ENCODE results near the gene PITPNC1.
"Not testable (repeated sequence)": the region's sequence is repeated elsewhere in the genome, so short reads cannot be mapped to it uniquely, and the experiment has no call there.

The PITPNC1 gene

DNA sequence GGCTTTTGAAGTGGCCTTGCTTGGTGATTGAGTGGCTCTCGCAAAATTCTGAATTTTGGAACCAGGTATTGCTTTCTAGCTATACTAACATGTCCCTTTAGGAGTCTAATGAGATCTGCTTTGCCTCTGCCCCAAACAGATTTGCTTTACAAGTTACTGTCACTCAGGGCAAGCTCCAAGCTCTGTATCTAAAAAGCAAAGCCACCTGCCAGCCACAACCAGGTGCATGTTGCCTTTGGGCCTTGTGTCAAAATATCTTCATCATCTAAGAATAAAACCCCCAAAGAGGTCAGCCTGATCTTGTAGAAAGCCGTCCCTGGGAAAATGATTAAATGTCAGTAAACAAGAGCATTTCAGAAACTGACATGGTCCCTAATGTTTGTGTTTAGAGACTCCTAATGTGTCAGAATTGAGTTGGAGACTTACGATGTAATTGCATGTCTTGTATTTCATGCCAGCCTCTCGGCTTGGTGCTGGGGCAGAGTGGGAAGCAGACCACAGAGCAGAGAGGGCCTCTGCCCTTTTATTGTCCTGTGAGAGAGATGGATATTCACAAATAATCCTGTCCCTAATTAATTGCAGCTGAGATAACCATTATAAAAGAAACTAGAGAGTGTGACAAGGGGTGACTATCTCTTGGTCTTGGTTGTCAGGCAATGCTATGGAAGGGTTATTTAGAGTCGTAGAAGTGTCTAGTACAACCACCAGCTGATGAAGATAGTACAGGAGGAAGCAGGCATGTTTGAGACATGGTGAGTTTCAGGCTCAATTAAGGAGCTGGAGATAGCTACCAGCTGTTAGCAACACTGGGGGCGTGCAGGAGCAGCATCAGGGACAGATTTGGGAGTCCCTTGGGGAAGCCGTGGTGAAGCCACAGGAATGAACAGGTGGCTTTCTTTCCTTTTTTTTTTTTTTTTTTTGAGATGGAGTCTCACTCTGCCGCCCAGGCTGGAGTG lies 90.7 kb downstream of the PITPNC1 start:
- peak; percentile 96 for DNase-seq

DNA sequence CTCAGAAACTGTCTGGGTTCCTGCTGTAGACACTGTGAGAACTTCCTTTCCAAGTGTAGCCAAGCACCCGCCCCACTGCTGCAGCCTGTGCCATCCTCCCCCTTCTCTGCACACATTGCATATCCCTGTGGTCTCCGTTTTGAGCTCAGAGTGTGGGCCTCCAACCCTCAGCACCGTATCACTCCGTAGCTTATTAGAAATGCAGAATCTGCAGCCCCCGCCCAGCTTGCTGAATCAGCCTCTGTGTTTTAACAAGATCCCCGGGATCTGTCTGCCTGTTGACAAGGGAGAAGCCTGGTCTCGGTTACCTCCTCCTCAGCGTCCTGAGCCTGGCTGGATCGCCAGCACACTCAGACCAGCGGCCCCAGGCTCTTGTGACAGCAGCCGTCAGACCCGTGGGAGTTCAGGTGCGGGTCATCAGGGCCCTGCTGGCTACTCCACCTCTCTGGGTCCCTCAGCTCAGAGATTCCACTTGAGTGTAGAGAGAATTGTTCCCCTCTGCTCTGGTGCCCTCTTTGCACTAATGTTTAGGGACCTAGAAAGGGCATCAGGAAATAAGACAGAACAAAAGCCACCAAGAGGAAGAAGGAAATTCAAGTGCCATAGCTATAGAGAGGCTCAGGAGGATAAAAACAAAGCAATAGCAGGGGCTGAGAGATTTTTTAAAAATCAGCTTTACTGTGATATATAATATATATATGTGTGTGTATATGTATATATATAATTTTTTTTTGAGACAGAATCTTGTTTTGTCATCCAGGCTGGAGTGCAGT lies 92.3 kb downstream of the PITPNC1 start:
- no peak for DNase-seq

DNA sequence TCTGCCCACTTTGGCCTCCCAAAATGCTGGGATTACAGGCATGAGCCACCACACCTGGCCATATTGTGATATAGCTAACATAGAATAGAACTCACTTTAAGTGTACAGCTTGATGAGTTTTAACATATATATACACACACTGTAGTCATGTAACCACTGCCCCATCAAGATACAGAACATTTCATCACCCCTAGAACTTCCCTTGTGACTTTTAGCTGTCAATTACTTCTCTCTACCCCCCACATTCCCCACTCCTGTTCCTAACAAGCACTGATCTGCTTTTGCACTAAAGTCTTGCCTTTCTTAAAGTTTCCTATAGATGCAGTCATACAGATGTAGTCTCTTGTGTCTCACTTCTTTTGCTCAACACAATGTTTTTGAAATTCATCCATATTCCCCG lies 93.1 kb downstream of the PITPNC1 start:
- DNase-seq: no peak

DNA sequence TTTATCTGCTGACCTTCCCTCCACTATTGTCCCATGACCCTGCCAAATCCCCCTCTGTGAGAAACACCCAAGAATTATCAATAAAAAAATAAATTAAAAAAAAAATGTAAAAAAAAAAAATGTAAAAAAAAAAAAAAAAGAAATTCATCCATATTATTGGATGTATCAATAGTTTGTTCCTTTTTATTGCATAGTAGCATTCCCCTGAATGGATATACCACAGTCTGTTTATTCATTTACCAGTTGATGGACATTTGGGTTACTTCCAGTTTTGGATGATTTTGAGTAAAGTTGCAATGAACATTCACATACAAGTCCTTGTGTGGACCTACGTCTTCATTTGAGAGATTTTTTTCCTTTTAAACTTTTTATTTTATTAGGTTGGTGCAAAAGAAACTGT lies 94.0 kb downstream of the PITPNC1 start:
- no peak for DNase-seq

DNA sequence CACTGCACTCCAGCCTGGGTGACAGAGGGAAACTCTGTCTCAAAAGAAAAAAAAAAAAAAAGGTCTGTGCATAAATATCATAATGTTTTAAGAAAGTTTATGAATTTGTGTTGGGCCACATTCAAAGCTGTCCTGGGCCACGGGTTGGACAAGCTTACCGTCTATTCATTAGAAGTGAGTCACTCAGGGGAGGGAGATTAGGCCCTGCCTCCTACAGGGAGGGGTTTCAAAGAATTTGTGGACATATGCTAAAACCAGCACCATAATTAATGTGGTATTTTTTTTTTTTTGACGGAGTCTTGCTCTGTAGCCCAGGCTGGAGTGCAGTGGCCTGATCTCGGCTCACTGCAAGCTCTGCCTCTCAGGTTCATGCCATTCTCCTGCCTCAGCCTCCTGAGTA lies 95.5 kb downstream of the PITPNC1 start:
- DNase-seq: not testable (repeated sequence)

DNA sequence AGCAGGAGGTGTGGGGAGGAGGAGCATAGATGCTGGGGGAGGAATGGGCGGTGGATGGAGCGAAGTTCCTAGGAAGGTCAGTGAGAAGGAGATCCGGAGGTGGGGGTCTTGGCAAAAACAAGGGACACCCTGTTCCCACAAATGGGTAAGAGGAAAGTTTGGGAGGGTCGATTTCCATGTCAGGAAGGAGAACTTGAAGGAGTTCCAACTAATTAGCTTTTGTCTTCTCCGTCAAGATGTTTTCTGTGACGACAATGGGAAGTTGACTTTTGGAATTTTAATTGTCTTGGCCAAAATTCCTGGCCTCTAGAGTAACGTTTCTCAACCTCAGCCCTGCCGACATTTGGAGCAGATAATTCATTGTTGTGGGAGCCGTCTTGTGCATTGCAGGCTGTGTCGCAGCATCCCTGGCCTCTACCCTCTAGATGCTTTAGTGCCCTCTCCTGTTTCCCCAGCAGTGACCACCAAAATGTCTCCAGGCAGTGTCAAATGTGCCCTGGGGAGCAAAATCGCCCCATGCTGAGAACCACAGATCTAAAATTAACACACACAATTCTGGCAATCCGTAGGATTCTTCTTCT lies 97.1 kb downstream of the PITPNC1 start:
- no peak for DNase-seq

DNA sequence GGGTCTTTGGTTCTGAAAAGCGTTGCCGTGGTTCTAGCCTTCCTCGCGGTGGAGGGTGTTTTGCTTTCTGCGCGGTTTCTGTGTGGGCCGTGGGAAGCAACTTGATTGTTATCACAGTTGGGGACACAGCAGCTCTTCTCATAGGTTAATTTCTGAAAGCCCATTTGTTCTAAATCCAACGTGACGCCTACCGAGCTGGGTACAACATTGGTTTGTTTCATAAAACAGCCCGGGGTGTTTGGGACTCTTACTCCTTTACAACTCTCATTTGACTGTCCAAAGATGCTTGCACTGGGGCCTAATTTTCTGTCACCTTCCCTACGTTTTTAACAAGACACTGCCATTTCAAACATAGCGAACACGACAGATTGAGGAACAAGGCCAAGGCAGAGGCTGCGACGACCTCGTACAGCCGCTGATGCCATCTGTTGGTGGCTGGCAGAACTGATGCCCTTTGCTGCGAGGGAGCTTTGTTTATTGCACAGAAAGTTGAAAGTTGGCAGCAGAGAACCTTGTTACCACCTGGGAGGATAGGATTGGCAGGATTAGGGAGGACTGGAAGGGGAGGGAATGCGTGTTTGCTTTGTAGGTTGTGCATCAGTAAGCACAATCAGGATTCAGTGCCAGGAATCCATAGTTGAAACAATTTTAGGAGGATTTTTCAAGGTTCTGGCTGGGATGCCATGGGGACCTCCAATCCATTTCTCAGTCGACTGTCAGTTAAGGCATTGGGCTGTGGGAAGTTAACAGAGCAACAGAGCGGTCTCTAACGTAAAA lies 98.3 kb downstream of the PITPNC1 start:
- peak; percentile 81 for DNase-seq

DNA sequence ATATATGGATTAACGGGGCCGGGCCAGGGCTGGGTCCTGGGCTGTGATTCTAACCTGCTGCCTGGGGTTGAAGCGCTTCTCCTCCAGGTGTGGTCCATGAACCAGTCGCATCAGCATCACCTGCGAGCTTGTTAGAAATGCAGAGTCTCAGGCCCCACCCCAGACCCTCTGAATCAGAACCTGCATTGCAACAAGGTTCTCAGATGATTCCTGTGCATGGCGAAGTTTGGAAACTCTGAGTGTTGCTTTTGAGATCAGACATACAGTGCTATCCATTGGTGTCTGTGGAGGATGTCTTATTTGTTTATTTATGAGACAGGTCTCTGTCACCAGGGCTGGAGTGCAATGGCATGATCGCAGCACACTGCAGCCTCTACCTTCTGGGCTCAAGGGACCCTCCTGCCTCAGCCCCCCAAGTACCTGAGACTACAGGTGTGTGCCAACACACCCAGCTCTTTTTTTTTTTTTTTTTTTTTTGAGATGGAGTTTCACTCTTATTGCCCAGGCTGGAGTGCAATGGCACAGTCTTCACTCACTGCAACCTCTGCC lies 99.8 kb downstream of the PITPNC1 start:
- no peak for DNase-seq

DNA sequence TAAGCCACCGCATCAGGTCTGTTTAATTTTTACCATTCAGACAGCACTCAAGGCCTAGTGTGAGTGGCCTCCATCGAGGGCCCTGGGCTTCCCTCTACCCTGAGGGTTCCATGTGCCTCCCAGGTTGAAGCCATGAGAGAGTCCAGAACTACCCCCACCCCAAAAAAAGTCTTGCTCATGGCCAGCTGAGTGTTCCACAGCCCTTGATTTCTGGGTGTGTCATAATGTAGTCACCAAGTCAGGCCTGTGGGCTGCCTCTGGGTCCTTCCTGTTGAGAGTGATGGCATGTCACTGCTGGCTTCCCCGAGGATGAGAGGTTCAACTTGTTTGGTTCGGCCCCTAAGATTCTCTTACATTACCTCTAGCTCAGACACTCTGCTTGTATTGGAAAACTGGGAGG lies 100.6 kb downstream of the PITPNC1 start:
- no peak for DNase-seq

DNA sequence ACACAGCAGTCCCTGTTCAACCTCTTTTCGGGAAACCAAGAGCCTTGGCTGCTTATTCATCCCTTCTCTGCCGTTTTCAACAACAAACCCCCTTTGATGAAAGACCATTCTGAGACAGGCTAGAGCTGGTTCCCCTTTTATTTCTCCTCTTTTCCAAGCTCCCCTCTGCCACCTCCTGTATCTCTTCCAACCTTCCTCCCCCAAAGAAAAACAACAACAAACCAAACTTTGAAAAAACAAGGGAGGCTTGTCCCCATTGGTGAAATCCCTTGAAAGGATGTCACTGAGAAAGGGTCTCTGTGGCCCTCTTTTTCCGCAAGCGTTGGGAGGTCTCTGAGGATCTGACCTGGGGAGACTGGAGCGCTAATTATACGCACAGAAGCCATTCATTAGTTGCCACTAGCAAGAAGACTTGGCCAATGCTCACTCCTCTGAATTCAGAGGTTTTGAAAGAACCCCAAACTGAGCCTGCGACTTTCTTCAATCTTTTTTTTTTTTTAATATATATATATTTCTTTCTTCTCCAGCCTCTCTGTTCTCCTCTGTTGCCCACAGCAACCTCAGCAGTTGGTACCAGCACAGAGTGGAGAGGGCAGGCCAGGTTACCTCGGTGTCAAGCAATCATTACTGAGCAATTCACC lies 101.4 kb downstream of the PITPNC1 start:
- no peak for DNase-seq

DNA sequence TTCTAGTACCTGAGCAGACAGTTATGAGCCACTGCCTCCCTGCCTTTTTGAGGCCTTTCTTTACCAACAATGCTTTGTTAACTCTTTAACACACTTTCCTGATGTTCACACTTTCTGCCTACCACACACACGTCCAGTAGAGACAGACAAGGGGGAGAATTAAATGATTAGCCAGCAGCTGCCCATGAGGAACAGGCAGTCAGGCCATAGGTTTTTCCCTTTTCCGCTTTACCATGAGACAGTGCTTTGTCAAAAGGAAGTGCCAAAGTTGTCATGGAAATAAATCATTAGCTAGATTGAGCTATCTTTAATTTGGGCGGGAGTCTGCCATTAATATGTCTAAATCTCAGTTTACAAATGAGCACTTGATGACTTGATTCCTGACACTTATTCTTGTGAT lies 102.1 kb downstream of the PITPNC1 start:
- no peak for DNase-seq

DNA sequence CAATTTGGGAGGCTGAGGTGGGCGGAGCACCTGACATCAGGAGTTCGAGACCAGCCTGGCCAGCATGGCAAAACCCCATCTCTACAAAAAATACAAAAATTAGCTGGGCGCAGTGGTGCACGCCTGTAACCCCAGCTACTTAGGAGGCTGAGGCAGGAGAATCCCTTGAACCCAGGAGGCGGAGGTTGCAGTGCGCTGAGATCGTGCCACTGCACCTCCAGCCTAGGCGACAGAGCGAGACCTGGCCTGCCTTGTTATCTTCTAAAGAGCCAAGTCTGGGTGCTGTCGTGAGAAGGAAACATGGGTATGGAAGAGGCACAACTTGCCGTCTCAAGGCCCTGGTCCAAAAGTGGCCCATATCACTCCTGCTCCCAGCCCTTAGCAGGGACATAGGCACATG lies 103.9 kb downstream of the PITPNC1 start:
- DNase-seq: not testable (repeated sequence)

DNA sequence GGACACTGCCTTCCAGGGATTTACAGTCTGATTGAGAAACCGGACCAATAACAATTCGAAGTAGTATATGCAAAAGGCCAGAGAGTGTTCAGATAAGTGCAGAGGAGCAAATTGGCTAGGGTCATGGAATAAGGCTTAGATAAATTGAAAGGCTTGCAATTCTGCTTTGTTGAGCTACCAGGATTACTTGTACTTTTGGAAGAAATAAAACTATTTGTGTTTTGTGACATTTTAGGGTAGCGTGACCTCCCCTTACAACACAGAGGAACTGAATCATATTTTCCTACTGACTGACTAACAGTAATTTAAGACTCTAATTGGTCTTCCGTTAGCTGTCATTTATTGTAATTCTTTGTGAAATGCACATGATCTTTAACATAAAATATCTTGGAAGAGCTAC lies 104.7 kb downstream of the PITPNC1 start:
- DNase-seq: no peak

DNA sequence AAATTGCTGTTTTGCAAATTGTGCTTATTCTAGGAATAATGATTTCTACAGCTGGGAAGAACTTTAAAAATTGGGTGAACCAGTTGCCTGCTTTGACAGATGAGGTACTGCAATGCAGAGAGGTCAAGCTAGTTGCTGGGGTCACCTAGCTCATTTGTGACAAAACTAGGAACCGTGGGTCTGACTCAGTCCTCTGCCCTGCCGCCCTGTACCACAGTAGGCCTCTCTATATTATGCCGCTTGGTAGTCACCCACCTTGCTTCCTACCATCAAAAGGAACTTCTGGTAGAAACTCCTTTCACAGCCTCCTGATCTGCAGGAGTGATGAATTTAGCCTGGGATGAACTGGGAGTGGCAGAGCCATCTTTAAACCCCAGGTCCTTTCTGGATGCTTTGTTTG lies 105.7 kb downstream of the PITPNC1 start:
- DNase-seq: no peak

DNA sequence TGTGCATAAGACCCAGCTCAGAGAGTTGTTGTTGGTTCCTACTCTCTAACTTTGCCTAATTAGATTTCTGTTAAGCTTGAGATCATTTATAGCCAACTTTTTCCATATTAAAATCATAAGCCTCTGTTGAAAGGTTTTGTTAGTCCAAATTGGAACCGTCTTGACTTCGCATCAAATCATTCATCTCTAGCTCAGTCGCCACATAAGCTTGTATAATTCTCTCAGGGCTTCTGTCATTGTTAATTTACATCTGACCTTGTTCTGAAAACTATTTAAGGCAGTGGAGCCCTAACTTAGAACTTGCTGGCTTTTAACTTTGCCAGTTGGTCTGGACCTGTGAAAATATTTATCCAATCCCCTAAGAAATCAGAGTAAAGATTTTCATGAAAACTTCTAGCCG lies 107.2 kb downstream of the PITPNC1 start:
- no peak for DNase-seq

DNA sequence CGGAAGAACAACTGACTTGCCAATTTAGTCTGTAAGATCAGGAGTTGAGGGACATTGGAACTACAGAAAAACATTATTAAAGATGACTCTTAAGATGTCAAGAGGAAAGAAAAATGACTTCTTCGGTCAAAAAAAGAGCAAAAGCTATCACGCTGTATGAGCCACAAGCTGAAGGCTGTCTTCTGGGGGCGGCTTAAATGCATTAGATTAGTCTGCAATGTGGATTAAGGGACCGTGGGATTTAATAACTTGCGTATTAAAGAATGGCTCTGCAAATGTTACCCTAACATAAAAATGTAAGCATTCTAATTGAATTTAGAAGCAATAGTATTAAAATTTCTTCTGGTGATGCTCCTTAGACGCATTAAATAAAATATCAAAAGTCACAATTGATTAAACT lies 108.6 kb downstream of the PITPNC1 start:
- no peak for DNase-seq

DNA sequence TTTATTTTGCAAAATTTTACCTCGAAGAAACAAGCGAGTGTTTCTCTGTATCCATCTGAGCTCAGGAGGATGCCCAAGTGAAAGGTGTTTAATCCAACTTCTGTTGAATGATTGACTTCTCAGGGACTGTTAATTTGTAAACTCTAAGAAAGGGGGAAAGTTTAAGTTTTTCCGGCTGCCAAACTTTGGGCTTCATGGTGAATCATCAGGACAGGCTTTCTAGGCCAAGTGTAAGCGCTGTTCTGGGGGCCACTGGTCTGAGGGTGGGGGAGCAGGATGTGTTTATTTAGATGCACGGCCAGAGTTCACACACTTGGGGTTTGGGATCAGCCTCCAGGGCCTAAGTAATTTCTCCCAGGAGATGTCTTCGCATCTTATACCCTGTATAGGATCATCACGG lies 110.4 kb downstream of the PITPNC1 start:
- DNase-seq: no peak

DNA sequence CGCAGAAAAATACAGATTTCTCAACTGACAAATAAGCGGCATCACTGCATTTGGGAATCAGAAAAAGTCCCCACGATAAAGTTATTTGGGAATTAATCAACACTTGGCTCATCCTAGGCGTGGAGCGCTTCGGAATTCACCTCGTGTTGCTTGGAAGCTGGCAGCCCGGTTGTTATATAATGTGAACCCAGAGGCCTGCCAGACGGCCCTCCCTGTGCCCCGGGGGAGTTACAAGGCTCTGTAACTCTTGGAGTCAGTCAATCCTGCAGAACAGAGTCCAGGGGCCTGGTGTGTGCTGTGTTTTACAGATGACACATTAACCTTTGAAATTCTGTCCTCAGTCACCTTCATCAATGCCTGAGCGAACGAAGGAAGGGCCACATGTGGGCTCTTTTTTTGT lies 111.1 kb downstream of the PITPNC1 start:
- DNase-seq: no peak

DNA sequence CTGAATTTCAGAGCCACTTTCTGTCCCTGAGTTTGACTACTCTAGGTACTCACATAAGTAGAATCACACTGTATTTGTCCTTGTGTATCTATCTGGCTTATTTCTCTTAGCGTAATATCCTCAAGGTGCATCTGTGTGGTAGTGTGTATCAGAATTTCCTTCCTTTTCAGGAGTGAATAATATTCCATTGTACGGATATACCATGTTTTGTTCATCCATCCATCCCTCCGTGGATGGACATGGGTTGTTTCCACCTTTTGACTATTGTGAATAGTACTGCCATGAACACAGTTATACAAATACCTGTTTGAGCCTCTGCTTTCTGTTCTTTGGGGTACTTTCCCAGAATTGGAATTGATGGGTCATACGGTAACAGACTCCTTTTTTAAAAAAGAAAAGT lies 111.7 kb downstream of the PITPNC1 start:
- DNase-seq: no peak

DNA sequence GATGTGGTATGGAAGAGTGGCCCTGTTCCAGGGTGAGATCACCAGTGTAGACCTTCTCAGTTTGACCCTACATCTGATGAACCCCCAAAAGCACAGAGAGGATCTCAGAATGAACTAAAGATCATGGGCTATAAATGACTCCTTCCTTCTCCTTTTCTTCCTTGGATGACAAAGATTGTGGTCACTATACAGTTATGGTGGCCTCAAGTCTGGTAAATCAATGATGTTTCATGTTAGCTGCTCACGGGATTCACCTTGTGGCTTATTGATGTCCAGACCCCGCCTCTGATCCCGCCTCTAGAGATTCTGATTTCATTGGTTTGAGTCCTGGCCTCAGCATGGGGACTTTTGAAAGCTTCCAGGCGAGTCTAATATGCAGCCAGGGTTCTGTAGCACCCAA lies 112.2 kb downstream of the PITPNC1 start:
- no peak for DNase-seq

DNA sequence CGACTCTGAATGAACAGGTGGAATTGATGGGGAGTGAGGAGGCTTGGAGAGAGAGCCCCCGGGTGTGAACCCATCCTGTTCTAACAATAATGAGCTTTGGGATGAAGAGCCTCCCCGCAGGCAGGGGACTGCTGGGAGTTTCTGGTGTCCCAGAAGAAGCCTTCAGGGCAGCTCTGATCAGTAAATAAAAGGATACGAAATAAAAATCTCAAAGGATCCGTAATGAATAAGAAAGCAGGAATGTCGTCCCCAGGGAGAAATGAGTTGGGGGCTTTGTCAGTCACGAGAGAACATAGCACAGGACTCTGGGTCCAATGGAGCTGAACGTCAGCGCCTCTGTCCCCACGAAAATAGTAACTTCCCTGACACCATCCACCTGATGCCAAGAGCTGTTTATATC lies 113.4 kb downstream of the PITPNC1 start:
- no peak for DNase-seq

DNA sequence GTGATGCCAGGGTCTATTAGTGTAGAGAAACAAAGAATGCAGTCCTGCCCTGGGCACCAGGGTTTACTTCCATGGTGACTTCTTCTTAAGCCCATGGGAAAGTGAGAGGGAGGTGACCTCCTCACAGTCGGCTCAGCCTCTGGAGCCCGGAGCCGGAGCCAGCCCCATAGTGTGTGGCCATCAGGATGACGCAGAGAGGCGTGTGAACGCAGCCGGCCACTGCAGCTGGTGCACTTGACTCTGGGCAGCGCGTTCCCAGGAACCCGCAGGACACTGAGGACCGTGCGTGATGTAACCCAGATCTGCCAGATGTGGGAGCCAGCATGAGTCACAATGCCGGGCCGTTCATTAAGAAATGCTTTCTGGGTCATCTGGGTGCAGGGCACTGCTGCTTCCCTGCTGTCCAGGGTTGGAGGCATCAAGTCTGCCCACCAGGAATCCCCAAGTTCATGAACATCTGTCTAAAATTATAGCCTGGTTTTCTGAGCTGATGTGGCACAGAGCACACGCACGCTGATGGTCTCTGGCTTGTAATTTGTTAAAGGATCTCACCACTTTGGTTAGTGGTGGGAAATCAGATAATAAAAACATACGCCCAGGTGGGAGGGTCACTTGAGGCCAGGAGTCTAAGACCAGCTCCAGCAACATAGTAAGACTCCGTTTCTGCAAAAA lies 114.1 kb downstream of the PITPNC1 start:
- DNase-seq: no peak
